Measurements from ENCODE around the gene IKBKE.

- no peak for TF ChIP-seq EZH2phosphoT487 (IDR thresholded peaks at IDR 0.05; ENCODE audit: insufficient read depth, low read depth)
- no peak for TF ChIP-seq EZH2 (IDR thresholded peaks at IDR 0.05; ENCODE audit: insufficient read depth, poor library complexity, severe bottlenecking)
These were observed 18.2 kb downstream of the IKBKE start for GRCh38 chr1:206488466-206488865.
